Mesenteric fat pad (tissue), 1 donor: ENCODE data around the gene TMCC3. TPM values are rescaled to one million over a fixed set of nuclear protein-coding genes. Genes with fewer than 3 reads are reported as not detected.
A peak's percentile ranks its signal among the peaks of the same experiment; 100 is the strongest.
"Not testable (repeated sequence)": the region's sequence is repeated elsewhere in the genome, so short reads cannot be mapped to it uniquely, and the experiment has no call there.

Experiments used
- DNase-seq: peaks from one replicate; pipeline ENCODE4 v3.0.0-alpha.2; 2020; ENCODE audit warnings: low spot score
- total RNA-seq: library from RNA; stranded (reverse); fragmentation: NEBNext Ultra II Directional; extraction: Animal tissue kit (Norgen Biotek cat#: 25700); gene quantifications from one replicate; pipeline ENCODE4 v1.2.1, GENCODE V29; 2021
- donor health status: DM: yes; HTN: yes; CAD: no.

The TMCC3 gene
- total RNA-seq, 1 donor from 2014 or later: 15.8 TPM

GRCh38 chr12:94575024-94575423 lies 75.3 kb downstream of the TMCC3 start:
- no peak for DNase-seq

DNA sequence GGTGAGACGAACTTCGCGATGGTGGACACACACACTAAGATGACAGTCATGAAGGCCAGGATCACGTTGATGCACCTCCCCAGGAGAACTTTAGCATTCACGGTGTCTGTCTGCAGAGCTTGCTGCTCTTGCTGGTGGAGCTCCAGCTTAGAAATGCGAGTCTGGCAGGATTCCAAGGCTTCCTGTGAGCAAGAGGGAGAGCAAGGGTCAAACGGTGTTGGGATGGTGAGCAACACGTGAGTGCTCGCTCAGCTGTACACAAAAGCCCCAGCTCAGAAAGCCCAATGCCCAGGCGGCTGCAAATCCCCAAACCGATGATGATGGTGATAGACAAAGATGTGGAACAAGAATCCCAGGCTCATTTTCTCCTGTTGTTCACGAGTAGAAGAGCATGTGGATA lies 78.8 kb downstream of the TMCC3 start:
- DNase-seq: peak; percentile 80

GRCh38 chr12:94570161-94570560 lies 80.2 kb downstream of the TMCC3 start:
- DNase-seq: no peak

GRCh38 chr12:94567761-94568160 lies 82.6 kb downstream of the TMCC3 start:
- DNase-seq: no peak

GRCh38 chr12:94566345-94566744 lies 84.0 kb downstream of the TMCC3 start:
- no peak for DNase-seq

GRCh38 chr12:94565683-94566082 lies 84.7 kb downstream of the TMCC3 start:
- DNase-seq: no peak

DNA sequence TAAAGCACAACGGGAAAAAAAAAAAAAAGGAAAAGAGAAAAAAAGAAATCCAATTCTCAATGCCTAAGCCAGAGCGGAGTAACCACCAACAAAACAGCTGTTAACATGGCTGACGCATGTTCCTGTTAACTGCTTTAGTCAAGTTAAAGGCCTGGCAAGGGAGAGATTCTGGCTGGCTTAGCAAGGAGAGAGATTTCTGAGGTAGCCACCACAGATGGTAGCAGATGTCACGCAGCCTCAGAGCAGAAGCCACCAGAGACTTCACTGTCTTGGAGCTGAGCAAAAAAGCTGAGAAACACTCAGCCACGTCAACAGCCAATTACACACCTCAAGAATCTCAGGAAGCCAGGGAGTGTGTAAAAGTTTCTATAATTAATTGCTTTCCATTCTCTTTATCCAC lies 87.1 kb downstream of the TMCC3 start:
- DNase-seq: no peak

DNA sequence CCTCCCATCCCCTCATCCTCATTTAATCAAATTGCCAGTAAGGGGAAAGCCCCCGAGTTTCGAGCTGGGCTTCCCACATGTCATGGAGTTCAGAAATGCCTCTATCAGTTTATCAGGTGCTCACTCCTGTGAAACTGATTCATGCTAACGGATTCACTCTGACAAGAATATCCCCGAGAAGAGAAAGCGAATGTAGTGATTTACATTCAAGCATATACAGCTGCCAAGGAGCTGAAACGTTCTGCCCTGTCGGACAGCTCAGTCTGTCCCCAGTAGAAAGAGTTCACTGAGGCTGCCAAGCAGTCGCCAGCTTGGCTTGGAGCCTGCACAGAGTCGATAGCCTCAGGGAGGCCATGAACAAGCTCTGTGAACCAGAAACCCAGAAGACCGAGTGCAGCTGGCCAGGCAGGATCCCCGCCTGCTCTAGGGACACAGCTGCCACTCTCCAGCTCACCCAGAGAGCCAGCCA lies 88.4 kb downstream of the TMCC3 start:
- peak; percentile 57 for DNase-seq

DNA sequence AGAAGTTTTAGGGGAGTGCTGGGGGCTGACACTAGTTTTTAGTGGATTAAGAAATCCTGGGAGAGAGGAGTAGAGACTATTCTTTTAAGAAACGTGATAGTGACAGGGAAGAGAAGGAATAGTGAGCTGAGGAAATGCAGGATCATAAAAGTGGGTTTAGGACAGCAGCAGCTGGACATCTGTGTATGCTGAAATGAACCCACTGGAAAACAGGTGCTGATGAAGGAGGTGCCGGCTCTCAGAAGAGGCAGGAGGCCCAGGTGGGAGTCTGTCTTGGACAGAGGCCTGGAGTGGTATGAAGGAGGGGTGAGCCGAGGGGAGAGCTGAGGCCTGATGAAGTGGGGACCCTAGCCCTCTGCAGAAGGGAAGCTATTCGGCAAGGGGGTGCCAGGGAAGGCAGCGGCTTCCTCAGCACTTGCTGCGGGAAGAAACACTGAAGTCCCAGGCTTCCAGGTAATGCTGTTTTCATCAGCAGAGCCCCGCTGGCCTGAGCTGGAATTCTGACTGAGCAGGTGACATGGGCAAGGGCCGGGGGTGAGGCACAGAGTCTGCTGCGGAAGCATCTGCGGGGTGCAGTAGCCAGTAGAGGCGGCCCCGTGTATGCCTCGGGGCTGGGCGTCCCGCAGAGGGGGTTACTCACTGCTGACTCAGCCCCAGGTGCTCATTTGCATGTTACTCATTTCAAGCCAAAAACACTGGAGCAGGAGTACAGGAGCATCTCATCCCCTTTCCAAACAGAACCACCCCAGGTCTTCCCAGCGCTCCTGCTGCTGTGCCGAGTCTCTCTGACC lies 89.7 kb downstream of the TMCC3 start:
- DNase-seq: peak; percentile 59

DNA sequence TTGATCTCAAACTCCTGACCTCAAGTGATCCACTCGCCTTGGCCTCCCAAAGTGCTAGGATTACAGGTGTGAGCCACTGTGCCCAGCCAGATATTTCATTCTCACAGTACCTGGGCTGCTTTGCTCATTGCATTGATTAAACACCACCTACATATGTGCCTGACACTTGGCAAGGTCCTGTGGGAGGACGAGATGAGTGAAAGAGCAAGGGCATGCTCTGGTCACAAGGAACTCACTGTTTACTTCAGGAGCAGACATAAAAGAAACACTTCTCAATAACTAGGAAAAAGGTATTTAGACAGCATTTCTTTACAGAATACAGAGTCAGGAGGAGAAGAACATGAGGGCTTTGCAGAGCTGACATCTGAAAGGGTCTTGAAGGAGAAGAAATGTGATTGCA lies 91.7 kb downstream of the TMCC3 start:
- no peak for DNase-seq

DNA sequence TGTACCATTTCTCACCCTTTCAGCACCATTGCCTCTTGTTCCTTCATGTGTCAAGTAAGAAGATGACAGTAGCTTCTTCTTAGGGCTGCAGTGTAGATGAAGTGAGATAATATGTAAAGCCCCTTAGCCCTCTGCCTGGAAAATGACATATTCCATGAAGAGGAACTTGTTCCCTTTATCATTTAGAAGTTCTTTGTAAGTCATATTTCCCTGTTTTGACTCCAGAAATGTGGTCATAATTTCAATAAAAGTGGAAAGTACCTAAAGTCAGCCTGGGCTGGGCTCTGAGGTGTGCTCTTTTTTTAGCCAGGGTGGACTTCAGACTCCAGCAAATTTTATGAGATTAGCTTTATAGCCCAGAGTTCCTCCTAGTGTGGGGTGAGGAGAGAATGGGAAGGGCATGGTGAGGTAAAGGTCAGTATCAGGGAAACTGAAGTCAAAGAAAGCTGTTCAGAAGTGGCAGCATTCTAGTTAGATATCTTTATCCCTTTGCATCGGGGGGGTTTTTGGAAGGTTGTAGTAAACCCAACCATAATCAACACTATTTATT lies 92.5 kb downstream of the TMCC3 start:
- no peak for DNase-seq

DNA sequence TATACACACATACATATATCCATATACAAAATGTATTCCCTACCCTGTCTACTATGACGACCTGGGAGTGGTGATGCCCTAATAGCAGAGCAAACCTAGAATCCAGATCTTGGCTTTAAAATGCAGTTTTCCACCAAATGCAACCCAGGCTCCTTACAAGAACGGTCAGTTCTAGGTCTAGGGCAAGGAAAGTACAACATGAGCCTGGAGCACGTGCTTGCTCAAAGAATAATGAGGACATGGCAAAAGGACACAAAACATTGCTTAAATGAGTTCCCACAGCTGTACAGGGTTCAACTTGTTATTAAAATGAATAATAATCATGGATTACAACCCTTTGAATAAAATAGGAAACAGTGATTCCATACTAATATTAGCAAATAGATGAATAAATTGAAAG lies 94.7 kb downstream of the TMCC3 start:
- no peak for DNase-seq

- DNase-seq: peak; percentile 81
Observed at GRCh38 chr12:94553875-94554274, 96.5 kb downstream of the TMCC3 start.

DNA sequence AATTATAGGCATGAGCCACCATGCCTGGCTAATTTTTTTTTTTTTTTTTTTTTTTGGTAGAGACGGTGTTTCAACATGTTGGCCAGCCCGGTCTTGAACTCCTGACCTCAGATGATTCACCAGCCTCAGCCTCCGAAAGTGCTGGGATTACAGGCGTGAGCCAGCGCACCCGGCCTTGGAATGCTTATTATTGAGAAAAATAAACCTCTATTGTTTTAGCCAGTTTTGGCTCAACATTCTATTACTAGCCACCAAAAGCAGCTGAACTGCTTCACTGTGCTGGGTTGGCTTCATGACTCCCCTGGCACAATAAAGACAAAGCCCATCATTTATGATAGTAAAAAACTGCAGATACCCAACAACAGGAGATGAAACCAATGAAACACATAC lies 97.2 kb downstream of the TMCC3 start:
- no peak for DNase-seq

DNA sequence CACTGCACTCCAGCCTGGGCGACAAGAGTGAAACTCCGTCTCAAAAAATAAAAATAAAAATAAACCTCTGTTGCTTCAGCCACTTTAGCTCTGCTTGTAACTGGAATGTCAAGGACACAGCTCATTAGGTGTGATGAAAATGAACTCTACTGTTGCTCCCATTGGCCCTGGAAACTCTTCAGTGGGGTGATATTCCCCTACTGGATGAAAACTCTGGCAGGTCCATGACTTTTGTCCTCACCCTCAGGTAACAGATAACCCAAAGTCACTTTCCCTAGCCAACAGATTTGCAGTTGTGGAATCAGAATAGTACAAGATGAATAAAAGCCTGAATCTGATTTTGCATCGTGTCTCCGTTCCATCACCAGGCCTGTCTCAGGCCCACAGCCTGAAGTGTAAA lies 98.5 kb downstream of the TMCC3 start:
- no peak for DNase-seq

DNA sequence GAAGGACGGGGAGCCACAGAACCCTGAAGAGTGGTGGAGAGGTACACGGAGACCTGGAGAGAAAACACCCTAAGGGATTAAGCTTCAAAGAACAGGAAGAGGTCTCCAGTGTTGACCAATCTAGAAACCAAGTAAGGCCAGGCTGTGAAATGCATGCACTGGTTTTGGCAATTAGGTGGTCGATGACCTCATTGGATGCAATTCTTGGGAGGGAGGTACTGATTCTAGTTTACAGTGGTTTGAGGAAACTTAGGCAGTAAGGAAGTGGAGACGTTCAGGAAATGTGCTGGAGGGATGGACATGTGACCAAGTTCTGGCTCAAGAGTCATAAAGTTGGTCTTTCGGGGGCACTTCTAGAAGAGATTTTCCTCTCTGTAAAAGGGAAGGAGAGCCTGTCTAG lies 99.4 kb downstream of the TMCC3 start:
- no peak for DNase-seq

GRCh38 chr12:94548833-94549232 lies 101.5 kb downstream of the TMCC3 start:
- DNase-seq: not testable (repeated sequence)

GRCh38 chr12:94545935-94546771 lies 104.2 kb downstream of the TMCC3 start:
- no peak for DNase-seq

DNA sequence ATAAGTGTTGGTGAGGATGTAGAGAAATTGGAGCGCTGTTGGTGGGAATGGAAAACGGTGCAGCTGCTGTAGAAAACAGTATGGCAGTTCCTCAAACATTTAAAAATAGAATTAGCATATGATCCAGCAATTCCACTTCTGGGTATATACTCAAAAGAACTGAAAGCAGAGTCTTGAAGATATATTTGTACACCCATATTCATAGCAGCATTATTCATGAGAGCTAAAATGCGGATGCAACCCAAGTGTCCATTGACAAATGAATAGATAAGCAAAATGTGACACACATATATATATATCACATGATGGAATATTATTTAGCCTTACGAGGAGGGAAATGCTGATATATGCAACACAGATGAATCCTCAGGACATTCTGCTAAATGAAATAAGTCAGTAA lies 106.0 kb downstream of the TMCC3 start:
- DNase-seq: no peak

GRCh38 chr12:94538318-94538717 lies 112.0 kb downstream of the TMCC3 start:
- no peak for DNase-seq

GRCh38 chr12:94536040-94536965 lies 114.1 kb downstream of the TMCC3 start:
- DNase-seq: no peak
